ENCODE measurements around the gene PRKG1.

DNA sequence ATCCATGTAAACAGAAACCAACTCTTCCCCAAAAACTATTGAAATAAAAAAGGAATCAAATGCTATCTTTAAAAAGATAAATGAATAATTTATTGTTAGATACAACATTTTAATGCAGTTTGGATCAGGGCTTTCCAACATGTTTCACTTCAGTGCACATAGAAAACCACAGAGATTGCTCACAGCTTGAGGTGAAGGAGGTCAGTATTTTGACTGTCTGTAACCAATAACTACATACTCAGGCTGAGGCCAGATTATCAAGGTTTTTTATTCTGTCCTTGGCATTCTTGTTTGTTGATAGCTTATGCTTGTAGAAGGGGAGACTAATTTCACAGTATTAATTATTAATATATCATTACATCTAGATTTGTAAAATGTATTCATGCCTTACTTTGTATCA, 195.5 kb downstream of the PRKG1 start:
- no peak for TF ChIP-seq EZH2 (IDR thresholded peaks at IDR 0.05; ENCODE audit: low read length, unreplicated experiment)
- TF ChIP-seq, protein P1, sequence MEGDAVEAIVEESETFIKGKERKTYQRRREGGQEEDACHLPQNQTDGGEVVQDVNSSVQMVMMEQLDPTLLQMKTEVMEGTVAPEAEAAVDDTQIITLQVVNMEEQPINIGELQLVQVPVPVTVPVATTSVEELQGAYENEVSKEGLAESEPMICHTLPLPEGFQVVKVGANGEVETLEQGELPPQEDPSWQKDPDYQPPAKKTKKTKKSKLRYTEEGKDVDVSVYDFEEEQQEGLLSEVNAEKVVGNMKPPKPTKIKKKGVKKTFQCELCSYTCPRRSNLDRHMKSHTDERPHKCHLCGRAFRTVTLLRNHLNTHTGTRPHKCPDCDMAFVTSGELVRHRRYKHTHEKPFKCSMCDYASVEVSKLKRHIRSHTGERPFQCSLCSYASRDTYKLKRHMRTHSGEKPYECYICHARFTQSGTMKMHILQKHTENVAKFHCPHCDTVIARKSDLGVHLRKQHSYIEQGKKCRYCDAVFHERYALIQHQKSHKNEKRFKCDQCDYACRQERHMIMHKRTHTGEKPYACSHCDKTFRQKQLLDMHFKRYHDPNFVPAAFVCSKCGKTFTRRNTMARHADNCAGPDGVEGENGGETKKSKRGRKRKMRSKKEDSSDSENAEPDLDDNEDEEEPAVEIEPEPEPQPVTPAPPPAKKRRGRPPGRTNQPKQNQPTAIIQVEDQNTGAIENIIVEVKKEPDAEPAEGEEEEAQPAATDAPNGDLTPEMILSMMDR (conservative IDR thresholded peaks at IDR 0.05; ENCODE audit: low read depth, low read length) = no peak
